ENCODE data around the gene NSMF. TPM values are rescaled to one million over a fixed set of nuclear protein-coding genes. Genes with fewer than 3 reads are reported as not detected.
"Not testable (repeated sequence)": the region's sequence is repeated elsewhere in the genome, so short reads cannot be mapped to it uniquely, and the experiment has no call there.

Gene NSMF
- total RNA-seq, 2 donors from 2014 or later, result 42.4 to 128 TPM

DNA sequence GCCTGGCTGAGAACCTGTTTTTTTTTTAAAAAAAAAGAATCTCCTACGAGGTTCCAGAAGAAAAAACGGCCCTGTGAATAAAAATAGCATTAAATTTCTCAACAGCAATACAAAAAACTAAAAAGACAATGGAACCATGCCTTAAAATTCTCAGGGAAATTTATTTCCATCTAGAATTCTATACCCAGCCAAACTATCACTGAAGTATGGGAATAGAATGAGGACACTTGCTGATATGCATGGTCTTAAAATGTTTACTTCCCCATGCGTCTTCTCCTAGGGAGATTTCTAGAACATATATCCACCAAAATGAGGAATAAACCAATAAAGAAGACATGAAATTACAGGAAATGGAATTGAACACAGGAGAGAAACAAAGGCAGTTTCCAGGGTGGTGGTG, 16.5 kb upstream of the NSMF start:
- no peaks in the 10 kb centered on the region for H3K36me3 ChIP-seq
- no peak overlapping the region for H3K4me3 ChIP-seq
- DNase-seq (ENCODE audit: low spot score), result no peak
- no peaks in the 10 kb centered on the region for H3K9me3 ChIP-seq
- H3K4me1 ChIP-seq (replicated peaks), result no peaks in the 10 kb centered on the region
- WGBS, result 94% methylated on average over 3 of the region's 3 CpGs
- no peak overlapping the region for H3K27ac ChIP-seq
- TF ChIP-seq, protein P1, sequence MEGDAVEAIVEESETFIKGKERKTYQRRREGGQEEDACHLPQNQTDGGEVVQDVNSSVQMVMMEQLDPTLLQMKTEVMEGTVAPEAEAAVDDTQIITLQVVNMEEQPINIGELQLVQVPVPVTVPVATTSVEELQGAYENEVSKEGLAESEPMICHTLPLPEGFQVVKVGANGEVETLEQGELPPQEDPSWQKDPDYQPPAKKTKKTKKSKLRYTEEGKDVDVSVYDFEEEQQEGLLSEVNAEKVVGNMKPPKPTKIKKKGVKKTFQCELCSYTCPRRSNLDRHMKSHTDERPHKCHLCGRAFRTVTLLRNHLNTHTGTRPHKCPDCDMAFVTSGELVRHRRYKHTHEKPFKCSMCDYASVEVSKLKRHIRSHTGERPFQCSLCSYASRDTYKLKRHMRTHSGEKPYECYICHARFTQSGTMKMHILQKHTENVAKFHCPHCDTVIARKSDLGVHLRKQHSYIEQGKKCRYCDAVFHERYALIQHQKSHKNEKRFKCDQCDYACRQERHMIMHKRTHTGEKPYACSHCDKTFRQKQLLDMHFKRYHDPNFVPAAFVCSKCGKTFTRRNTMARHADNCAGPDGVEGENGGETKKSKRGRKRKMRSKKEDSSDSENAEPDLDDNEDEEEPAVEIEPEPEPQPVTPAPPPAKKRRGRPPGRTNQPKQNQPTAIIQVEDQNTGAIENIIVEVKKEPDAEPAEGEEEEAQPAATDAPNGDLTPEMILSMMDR (IDR thresholded peaks at IDR 0.05), result no peak
- TF ChIP-seq POLR2A (IDR thresholded peaks at IDR 0.05), result no peak
- no peak for TF ChIP-seq POLR2AphosphoS5 (IDR thresholded peaks at IDR 0.05)
- H3K27me3 ChIP-seq (replicated peaks; ENCODE audit: insufficient read depth), result no peaks in the 10 kb centered on the region
- intact Hi-C loops (cut with DNase I), result no loop called here

DNA sequence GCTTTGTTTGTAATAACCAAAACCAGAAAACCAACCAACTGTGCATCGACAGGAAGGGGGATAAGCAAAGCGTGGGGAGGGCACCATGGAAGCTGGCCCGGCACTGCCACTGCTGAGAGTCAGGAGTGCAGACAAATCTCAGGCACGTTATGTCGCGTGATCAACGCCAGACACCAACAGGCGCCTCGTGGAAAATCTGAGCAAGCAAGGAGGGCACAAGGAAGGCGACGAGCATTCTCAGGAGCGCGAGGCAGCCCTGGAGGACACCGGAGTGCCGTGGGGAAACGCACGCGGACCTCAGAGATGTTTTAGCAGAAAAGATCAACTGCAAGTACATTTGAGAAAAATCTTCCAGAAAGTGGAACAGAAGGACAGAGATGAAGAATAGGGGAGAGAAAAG, 15.1 kb upstream of the NSMF start:
- intact Hi-C loops (cut with DNase I), result no loop called here
- 93% methylated on average over 18 of the region's 18 CpGs for WGBS
- H3K4me1 ChIP-seq (replicated peaks), result no peaks in the 10 kb centered on the region
- no peaks in the 10 kb centered on the region for H3K27me3 ChIP-seq (replicated peaks; ENCODE audit: insufficient read depth)
- no peak overlapping the region for H3K4me3 ChIP-seq
- no peaks in the 10 kb centered on the region for H3K9me3 ChIP-seq
- no peaks in the 10 kb centered on the region for H3K36me3 ChIP-seq
- no peak overlapping the region for H3K27ac ChIP-seq
- DNase-seq (ENCODE audit: low spot score), result no peak
- TF ChIP-seq, protein P1 (IDR thresholded peaks at IDR 0.05), result no peak
- TF ChIP-seq POLR2A (IDR thresholded peaks at IDR 0.05) (no peak), POLR2AphosphoS5 (IDR thresholded peaks at IDR 0.05) (no peak)

DNA sequence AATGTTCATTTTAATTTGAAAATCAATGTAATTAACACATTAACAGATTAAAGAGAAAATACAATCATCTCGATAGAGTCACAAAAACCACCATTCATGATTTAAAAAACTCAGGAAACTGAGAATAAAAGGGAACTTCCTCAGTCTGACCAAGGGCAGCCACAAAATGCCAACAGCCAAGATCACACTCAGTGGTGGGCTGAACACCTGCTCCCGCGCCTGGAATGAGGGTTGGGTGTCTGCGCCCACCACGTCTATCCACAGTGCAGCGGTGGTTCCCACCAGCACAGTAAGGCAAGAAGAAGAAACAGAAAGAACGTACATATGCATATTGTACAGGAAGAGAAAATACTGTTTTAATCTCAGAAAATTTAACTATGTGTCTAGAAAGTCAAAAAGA, 11.7 kb upstream of the NSMF start:
- 78% methylated on average over 7 of the region's 7 CpGs for WGBS
- no peaks in the 10 kb centered on the region for H3K4me1 ChIP-seq (replicated peaks)
- no peak overlapping the region for H3K27ac ChIP-seq
- H3K36me3 ChIP-seq, result no peaks in the 10 kb centered on the region
- no peaks in the 10 kb centered on the region for H3K9me3 ChIP-seq
- intact Hi-C loops (cut with DNase I), result no loop called here
- no peaks in the 10 kb centered on the region for H3K27me3 ChIP-seq (replicated peaks; ENCODE audit: insufficient read depth)
- no peak overlapping the region for H3K4me3 ChIP-seq
- no peak for DNase-seq (ENCODE audit: low spot score)
- TF ChIP-seq POLR2AphosphoS5 (IDR thresholded peaks at IDR 0.05) (no peak), POLR2A (IDR thresholded peaks at IDR 0.05) (no peak)
- TF ChIP-seq, protein P1 (IDR thresholded peaks at IDR 0.05), result no peak

DNA sequence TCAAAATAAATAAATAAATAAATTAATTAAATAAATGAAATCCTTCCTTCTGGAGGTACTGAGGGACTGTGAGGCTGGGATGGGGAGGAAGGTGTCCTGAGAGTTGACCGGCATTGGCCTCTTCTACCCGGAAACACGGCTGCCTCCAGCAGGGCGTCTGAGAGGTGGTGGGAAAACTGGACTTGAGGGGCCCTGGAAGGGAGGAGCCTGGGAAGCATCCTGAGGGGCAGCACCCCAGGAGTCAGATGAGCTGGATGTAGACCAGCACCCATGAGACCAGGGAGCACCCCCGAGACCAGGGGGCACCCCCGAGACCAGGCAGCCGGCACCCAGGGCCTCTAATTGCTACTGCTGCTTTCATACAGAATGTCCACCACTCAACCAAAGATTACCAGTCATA, 8.8 kb upstream of the NSMF start:
- intact Hi-C loops (cut with DNase I), result no loop called here
- no peaks in the 10 kb centered on the region for H3K4me1 ChIP-seq (replicated peaks)
- TF ChIP-seq POLR2AphosphoS5 (IDR thresholded peaks at IDR 0.05) (no peak), POLR2A (IDR thresholded peaks at IDR 0.05) (no peak)
- TF ChIP-seq, protein P1 (IDR thresholded peaks at IDR 0.05), result no peak
- no peak for DNase-seq (ENCODE audit: low spot score)
- 97% methylated on average over 7 of the region's 7 CpGs for WGBS
- H3K9me3 ChIP-seq, result no peaks in the 10 kb centered on the region
- H3K27me3 ChIP-seq (replicated peaks; ENCODE audit: insufficient read depth), result no peaks in the 10 kb centered on the region
- H3K27ac ChIP-seq, result no peak overlapping the region
- H3K36me3 ChIP-seq, result no peaks in the 10 kb centered on the region
- no peak overlapping the region for H3K4me3 ChIP-seq

DNA sequence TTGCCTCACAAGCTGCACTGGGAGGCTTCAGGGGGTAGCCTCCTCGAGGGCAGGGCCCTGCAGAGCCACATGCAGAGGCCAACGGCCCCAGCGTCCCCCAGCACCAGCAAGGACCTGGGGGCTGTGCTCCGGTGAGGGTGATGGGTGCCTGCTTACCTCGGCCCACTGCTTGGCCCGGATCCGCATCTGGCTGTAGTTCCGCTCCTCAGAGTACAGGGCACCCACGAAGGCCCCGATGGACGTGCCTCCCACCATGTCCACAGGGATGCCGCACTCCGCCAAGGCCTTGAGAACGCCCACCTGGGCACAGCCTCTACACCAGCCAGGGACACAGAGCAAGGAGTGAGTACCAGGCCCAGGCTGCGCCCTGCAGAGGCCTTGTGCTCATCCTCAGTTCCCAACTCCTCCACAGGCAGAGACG, 8.0 kb upstream of the NSMF start:
- TF ChIP-seq POLR2A (IDR thresholded peaks at IDR 0.05) (no peak), POLR2AphosphoS5 (IDR thresholded peaks at IDR 0.05) (no peak)
- TF ChIP-seq, protein P1 (IDR thresholded peaks at IDR 0.05), result no peak
- intact Hi-C loops (cut with DNase I), result no loop called here
- H3K27me3 ChIP-seq (replicated peaks; ENCODE audit: insufficient read depth), result no peaks in the 10 kb centered on the region
- no peaks in the 10 kb centered on the region for H3K4me1 ChIP-seq (replicated peaks)
- H3K36me3 ChIP-seq, result no peaks in the 10 kb centered on the region
- no peak for DNase-seq (ENCODE audit: low spot score)
- no peak overlapping the region for H3K27ac ChIP-seq
- WGBS, result 92% methylated on average over 16 of the region's 16 CpGs
- H3K4me3 ChIP-seq, result no peak overlapping the region
- no peaks in the 10 kb centered on the region for H3K9me3 ChIP-seq

DNA sequence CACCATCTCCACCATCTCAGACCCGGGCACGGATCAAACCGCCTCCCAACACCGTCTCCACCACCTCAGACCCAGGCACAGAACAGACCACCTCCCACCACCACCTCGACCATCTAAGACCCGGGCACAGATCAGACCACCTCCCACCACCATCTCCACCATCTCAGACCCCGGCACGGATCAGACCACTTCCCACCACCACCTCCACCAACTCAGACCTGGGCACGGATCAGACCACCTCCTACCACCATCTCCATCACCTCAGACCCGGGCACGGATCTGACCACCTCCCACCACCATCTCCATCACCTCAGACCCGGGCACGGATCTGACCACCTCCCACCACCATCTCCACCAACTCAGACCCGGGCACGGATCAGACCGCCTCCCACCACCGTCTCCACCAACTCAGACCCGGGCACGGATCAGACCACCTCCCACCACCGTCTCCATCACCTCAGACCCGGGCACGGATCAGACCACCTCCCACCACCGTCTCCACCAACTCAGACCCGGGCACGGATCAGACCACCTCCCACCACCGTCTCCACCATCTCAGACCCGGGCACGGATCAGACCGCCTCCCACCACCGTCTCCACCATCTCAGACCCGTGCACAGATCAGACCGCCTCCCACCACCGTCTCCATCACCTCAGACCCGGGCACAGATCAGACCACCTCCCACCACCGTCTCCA, 7.4 kb upstream of the NSMF start:
- 91% methylated on average over 35 of the region's 35 CpGs for WGBS
- H3K9me3 ChIP-seq; H3K36me3 ChIP-seq; intact Hi-C loops (cut with DNase I); DNase-seq (ENCODE audit: low spot score); H3K27me3 ChIP-seq (replicated peaks; ENCODE audit: insufficient read depth); H3K4me1 ChIP-seq (replicated peaks); H3K27ac ChIP-seq; H3K4me3 ChIP-seq: not testable (repeated sequence)
